GM12891 (cell line): ENCODE measurements around the gene CNN3.

ENCODE experiments used
- PAX5 ChIP-seq: IDR thresholded peaks from 2 replicates; pipeline ENCODE4 v1.6.1; 2011; ENCODE audit warnings: low read length, moderate library complexity, mild to moderate bottlenecking; ENCODE audit not compliant: insufficient read depth, severe bottlenecking
- POLR2A ChIP-seq: IDR thresholded peaks from 2 replicates; pipeline ENCODE4 v1.6.1; 2011; ENCODE audit warnings: low read depth, low read length, control low read depth
- POLR2AphosphoS5 ChIP-seq: IDR thresholded peaks from 2 replicates; pipeline ENCODE4 v1.6.1; 2011; ENCODE audit warnings: low read depth, low read length, control low read depth
- POU2F2 ChIP-seq: IDR thresholded peaks from 2 replicates; pipeline ENCODE4 v1.6.1; 2011; ENCODE audit warnings: low read depth, mild to moderate bottlenecking, control low read depth, low read length, moderate library complexity

DNA sequence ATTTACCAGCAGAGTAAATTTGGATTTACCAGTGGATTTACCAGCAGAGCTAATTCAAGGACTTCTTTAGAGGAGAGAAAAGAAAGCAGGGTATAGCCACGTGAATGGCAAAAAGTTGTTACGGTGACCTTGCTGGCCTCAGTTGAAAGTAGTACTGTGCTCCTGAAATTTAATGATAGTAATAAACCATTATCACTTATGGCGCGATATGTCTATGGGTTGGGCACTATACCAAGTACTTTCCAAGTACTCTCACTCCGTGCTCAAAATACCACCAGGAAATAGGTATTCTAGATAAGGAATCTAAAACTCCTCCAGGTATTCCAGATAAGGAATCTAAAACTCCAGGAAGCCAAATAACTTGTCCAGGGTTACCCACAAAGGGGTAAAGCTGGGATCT lies 70.9 kb downstream of the CNN3 start:
- TF ChIP-seq PAX5 (no peak), POLR2A (no peak), POLR2AphosphoS5 (no peak), POU2F2 (no peak)
